Measurements from ENCODE around the gene RSPO1. TPM values are rescaled to one million over a fixed set of nuclear protein-coding genes. Genes with fewer than 3 reads are reported as not detected.

RSPO1 gene
- total RNA-seq, 2 donors from 2014 or later: not detected

DNA sequence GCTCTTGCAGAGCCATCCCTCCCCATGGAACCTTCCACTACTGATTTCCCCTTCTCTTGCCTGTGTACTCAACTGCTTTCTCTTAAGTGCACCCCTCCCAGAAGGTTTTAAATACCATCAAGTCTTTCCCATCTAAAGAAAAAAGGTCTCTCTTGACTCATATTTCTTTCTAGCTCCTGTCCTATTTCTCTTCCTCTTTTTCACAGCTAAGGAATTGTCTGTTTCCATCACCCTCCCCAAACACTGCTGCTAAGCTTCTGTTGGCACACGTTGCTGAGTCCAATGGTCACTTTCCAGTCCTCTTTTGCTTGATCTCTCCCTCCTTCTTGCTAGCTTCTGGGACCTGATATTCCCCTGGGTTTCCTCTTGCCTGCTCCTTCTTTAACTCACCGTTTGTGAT lies 25.7 kb downstream of the RSPO1 start:
- Histone ChIP-seq H3K27me3 (ENCODE audit: control insufficient read depth, insufficient read depth, low read length, poor library complexity, severe bottlenecking) (peaks cover 97% of the 10 kb centered on the region), H3K4me3 (ENCODE audit: low read length) (no peak overlapping the region), H3K27ac (ENCODE audit: low read depth, low read length) (no peak overlapping the region), H3K4me1 (ENCODE audit: control insufficient read depth, insufficient read depth, low read length) (no peaks in the 10 kb centered on the region), H3K9me3 (ENCODE audit: control insufficient read depth, low read length) (no peaks in the 10 kb centered on the region), H3K36me3 (ENCODE audit: control insufficient read depth, insufficient read depth, low read length) (no peaks in the 10 kb centered on the region), H3K9ac (ENCODE audit: extremely low read depth, low read length, poor library complexity, severe bottlenecking) (no peak overlapping the region)
- WGBS, 2 experiments (ENCODE audit: insufficient coverage in 1 of 2, insufficient read length in 1 of 2): 40 to 53% methylated on average over 2 of the region's 2 CpGs
- H3K4me1 Mint-ChIP-seq: no peaks in the 10 kb centered on the region
- no peak overlapping the region for H3K4me3 Mint-ChIP-seq
- peaks cover 37% of the 10 kb centered on the region for H3K27me3 Mint-ChIP-seq (ENCODE audit: insufficient read depth)
- no peak for DNase-seq
- H3K27ac Mint-ChIP-seq: no peak overlapping the region
- no peaks in the 10 kb centered on the region for H3K36me3 Mint-ChIP-seq (ENCODE audit: low read depth)
- H3K9me3 Mint-ChIP-seq: no peaks in the 10 kb centered on the region
- TF ChIP-seq, protein P1, sequence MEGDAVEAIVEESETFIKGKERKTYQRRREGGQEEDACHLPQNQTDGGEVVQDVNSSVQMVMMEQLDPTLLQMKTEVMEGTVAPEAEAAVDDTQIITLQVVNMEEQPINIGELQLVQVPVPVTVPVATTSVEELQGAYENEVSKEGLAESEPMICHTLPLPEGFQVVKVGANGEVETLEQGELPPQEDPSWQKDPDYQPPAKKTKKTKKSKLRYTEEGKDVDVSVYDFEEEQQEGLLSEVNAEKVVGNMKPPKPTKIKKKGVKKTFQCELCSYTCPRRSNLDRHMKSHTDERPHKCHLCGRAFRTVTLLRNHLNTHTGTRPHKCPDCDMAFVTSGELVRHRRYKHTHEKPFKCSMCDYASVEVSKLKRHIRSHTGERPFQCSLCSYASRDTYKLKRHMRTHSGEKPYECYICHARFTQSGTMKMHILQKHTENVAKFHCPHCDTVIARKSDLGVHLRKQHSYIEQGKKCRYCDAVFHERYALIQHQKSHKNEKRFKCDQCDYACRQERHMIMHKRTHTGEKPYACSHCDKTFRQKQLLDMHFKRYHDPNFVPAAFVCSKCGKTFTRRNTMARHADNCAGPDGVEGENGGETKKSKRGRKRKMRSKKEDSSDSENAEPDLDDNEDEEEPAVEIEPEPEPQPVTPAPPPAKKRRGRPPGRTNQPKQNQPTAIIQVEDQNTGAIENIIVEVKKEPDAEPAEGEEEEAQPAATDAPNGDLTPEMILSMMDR (conservative IDR thresholded peaks at IDR 0.05): no peak

DNA sequence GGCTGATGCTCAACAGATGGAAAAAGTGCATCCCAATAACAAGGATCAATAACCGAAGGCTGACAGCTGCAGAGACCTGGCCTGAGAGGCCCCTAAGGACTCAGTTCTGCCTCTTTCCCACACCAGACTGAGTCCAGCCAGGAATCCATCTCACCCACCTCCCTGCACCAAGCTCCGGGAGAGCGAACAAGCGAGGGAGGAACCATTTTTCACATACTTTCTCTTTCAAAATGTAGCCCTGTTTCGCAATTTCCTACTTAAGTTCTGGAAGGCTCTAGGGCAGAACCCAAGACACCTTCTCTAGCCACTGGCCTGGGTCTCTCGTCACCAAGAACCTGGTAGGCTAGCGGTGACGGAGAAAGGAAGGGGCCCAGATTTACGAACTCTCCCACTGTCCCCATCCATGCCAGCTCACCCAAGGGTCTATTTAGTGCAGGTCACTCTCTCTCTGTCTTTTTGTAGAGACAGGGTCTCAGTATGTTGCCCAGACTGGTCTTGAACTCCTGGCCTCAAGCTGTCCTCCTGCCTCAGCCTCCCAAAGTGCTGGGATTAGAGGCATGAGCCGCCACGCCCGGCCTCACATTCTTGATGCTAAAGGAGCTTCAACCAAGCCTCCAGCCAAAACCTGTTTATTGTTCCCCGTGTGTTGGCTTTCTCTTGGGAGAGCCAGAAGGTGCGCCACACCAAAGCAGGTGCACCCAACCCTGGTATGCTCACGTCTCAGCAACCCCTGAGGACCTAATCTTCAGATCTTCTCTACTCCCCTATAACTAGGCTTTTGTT lies 28.0 kb downstream of the RSPO1 start:
- 87 to 88% methylated on average over 11 to 15 of the region's 15 CpGs for WGBS, 2 experiments (ENCODE audit: insufficient coverage in 1 of 2, insufficient read length in 1 of 2)
- Histone ChIP-seq H3K9ac (ENCODE audit: extremely low read depth, low read length, poor library complexity, severe bottlenecking) (no peak overlapping the region), H3K4me1 (ENCODE audit: control insufficient read depth, insufficient read depth, low read length) (no peaks in the 10 kb centered on the region), H3K4me3 (ENCODE audit: low read length) (no peak overlapping the region), H3K9me3 (ENCODE audit: control insufficient read depth, low read length) (no peaks in the 10 kb centered on the region), H3K27me3 (ENCODE audit: control insufficient read depth, insufficient read depth, low read length, poor library complexity, severe bottlenecking) (peaks cover 94% of the 10 kb centered on the region), H3K36me3 (ENCODE audit: control insufficient read depth, insufficient read depth, low read length) (no peaks in the 10 kb centered on the region), H3K27ac (ENCODE audit: low read depth, low read length) (no peak overlapping the region)
- Mint-ChIP-seq H3K9me3 (no peaks in the 10 kb centered on the region), H3K36me3 (ENCODE audit: low read depth) (no peaks in the 10 kb centered on the region), H3K27ac (no peak overlapping the region), H3K27me3 (ENCODE audit: insufficient read depth) (peaks cover 28% of the 10 kb centered on the region), H3K4me1 (no peaks in the 10 kb centered on the region), H3K4me3 (no peak overlapping the region)
- TF ChIP-seq, protein P1 (conservative IDR thresholded peaks at IDR 0.05): no peak
- DNase-seq: no peak

DNA sequence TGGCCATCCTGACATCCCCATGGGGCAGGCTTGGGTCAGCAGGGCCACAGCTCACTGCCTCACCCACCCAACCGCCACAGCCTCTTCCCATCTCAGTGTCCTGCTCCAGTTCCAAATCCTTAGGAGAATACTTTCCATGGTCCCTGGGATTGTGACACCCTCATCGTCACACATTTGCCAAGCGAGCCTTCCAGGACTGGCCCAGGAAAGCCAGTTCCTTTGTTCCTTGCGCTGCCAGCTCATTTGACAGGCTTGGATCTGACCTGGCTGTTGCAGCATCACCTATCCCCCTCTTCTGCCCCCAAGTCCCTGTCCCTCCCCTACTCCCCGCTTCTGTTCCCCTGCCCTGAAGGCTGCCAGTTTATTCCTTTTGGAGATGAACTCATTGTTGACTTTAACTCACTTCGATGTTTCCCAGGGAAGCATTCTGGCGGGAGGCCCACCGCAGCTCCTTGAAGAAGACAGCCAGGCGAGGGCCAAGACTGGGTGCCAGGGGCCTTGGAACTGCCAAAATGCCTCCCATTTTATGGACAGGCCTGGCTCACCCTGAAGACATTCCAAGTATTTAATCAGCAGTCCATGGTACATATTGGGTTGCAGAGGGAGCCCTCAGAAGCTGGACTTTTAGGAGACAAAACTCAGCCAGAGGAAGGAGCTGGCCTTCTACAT lies 28.8 kb downstream of the RSPO1 start:
- no peaks in the 10 kb centered on the region for H3K9me3 Mint-ChIP-seq
- H3K4me3 Mint-ChIP-seq: no peak overlapping the region
- H3K4me1 ChIP-seq (ENCODE audit: control insufficient read depth, insufficient read depth, low read length): no peaks in the 10 kb centered on the region
- no peaks in the 10 kb centered on the region for H3K36me3 Mint-ChIP-seq (ENCODE audit: low read depth)
- H3K9me3 ChIP-seq (ENCODE audit: control insufficient read depth, low read length): no peaks in the 10 kb centered on the region
- H3K4me1 Mint-ChIP-seq: no peaks in the 10 kb centered on the region
- 91 to 93% methylated on average over 8 to 9 of the region's 9 CpGs for WGBS, 2 experiments (ENCODE audit: insufficient coverage in 1 of 2, insufficient read length in 1 of 2)
- TF ChIP-seq, protein P1 (conservative IDR thresholded peaks at IDR 0.05): no peak
- no peaks in the 10 kb centered on the region for H3K36me3 ChIP-seq (ENCODE audit: control insufficient read depth, insufficient read depth, low read length)
- DNase-seq: no peak
- H3K27me3 Mint-ChIP-seq (ENCODE audit: insufficient read depth): peaks cover 30% of the 10 kb centered on the region
- H3K4me3 ChIP-seq (ENCODE audit: low read length): no peak overlapping the region
- no peak overlapping the region for H3K27ac Mint-ChIP-seq
- H3K27ac ChIP-seq (ENCODE audit: low read depth, low read length): no peak overlapping the region
- H3K9ac ChIP-seq (ENCODE audit: extremely low read depth, low read length, poor library complexity, severe bottlenecking): no peak overlapping the region
- H3K27me3 ChIP-seq (ENCODE audit: control insufficient read depth, insufficient read depth, low read length, poor library complexity, severe bottlenecking): peaks cover 96% of the 10 kb centered on the region

Measured in endodermal cell (in vitro differentiated cells).